Measurements from ENCODE around the gene RNF115.

DNA sequence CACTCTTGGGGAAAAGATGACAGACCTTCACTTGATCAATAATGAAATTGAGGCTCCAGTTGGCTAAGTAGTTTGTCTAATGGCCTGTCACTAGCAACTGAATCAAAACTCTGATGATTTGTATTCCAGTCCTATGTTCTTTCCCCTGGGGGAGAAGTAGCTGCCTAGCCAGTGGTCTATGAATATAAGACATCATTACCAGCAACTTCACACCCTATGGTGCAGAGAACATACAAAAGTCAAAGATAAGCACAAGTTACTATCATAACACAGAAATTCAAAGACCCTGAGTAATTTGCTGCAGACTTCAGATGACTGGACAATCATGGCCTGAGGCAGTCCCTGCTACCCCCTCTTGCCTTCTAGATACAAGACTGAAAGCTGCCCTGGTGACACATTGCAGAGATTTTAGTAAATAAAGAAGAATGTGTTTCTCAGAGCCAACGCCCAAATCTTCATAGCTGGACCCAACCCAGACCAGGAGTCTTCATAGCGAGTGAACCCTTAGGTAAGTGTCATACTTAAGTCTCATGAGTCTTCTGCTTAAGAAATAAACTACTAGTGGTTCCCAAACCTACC is 117.7 kb downstream of the RNF115 start:
- TF ChIP-seq, protein P1, sequence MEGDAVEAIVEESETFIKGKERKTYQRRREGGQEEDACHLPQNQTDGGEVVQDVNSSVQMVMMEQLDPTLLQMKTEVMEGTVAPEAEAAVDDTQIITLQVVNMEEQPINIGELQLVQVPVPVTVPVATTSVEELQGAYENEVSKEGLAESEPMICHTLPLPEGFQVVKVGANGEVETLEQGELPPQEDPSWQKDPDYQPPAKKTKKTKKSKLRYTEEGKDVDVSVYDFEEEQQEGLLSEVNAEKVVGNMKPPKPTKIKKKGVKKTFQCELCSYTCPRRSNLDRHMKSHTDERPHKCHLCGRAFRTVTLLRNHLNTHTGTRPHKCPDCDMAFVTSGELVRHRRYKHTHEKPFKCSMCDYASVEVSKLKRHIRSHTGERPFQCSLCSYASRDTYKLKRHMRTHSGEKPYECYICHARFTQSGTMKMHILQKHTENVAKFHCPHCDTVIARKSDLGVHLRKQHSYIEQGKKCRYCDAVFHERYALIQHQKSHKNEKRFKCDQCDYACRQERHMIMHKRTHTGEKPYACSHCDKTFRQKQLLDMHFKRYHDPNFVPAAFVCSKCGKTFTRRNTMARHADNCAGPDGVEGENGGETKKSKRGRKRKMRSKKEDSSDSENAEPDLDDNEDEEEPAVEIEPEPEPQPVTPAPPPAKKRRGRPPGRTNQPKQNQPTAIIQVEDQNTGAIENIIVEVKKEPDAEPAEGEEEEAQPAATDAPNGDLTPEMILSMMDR (IDR thresholded peaks at IDR 0.05; ENCODE audit: borderline replicate concordance, extremely low read depth, low read length, poor library complexity, severe bottlenecking), result no peak
- no peak for TF ChIP-seq EZH2 (IDR thresholded peaks at IDR 0.05; ENCODE audit: borderline replicate concordance, low read depth, low read length, severe bottlenecking)

Measured in DND-41 (cell line).